BE2C (cell line): ENCODE data around the gene GOLGA3.

Experiments used
- DNase-seq: peaks from one replicate; pipeline ENCODE4 v3.0.0-alpha.2; 2020
- H3K27me3 ChIP-seq: fragments of 250-450 bp; sonication (Bioruptor Pico); 2 replicates; pipeline ENCODE4 v1.5.1; 2020; ENCODE audit warnings: mild to moderate bottlenecking
- H3K36me3 ChIP-seq: fragments of 250-450 bp; sonication (Bioruptor Pico); 2 replicates; pipeline ENCODE4 v1.5.1; 2020; ENCODE audit warnings: mild to moderate bottlenecking
- H3K4me1 ChIP-seq: fragments of 250-450 bp; sonication (Bioruptor Pico); 2 replicates; pipeline ENCODE4 v1.5.1; 2020
- H3K4me3 ChIP-seq: 2 replicates; pipeline ENCODE4 v1.5.1; 2011; ENCODE audit warnings: low read depth, low read length
- H3K9me3 ChIP-seq: fragments of 250-450 bp; sonication (Bioruptor Pico); 2 replicates; pipeline ENCODE4 v1.5.1; 2020
- TF ChIP-seq, protein P1 (sequence below): IDR thresholded peaks from 2 replicates; pipeline ENCODE4 v1.5.1; 2012; ENCODE audit warnings: mild to moderate bottlenecking, low read depth, low read length

The GOLGA3 gene

DNA sequence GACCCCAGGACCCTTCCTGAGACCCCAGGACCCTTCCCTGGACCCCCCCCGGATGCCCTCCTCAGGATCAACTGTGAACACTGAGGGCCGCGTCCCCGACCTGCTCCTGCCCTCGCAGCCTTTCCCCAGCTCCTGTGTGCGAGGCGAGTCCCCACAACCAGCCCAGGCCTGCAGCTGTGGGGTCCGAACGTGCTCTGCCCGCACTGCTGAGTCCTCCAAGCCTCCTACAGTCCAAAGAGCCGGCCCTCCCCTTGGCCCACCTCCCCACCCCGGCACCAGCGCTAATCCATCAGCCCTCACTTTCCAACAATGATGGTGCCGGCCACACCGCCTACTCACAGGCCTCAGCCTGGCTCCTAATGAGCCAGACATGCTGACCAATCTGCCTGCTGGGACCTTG, 40.8 kb downstream of the GOLGA3 start:
- Histone ChIP-seq H3K36me3 (peaks cover 53% of the 10 kb centered on the region), H3K27me3 (no peaks in the 10 kb centered on the region), H3K4me1 (no peaks in the 10 kb centered on the region), H3K4me3 (no peak overlapping the region), H3K9me3 (no peaks in the 10 kb centered on the region)
- no peak for DNase-seq
- TF ChIP-seq, protein P1, sequence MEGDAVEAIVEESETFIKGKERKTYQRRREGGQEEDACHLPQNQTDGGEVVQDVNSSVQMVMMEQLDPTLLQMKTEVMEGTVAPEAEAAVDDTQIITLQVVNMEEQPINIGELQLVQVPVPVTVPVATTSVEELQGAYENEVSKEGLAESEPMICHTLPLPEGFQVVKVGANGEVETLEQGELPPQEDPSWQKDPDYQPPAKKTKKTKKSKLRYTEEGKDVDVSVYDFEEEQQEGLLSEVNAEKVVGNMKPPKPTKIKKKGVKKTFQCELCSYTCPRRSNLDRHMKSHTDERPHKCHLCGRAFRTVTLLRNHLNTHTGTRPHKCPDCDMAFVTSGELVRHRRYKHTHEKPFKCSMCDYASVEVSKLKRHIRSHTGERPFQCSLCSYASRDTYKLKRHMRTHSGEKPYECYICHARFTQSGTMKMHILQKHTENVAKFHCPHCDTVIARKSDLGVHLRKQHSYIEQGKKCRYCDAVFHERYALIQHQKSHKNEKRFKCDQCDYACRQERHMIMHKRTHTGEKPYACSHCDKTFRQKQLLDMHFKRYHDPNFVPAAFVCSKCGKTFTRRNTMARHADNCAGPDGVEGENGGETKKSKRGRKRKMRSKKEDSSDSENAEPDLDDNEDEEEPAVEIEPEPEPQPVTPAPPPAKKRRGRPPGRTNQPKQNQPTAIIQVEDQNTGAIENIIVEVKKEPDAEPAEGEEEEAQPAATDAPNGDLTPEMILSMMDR, result no peak

DNA sequence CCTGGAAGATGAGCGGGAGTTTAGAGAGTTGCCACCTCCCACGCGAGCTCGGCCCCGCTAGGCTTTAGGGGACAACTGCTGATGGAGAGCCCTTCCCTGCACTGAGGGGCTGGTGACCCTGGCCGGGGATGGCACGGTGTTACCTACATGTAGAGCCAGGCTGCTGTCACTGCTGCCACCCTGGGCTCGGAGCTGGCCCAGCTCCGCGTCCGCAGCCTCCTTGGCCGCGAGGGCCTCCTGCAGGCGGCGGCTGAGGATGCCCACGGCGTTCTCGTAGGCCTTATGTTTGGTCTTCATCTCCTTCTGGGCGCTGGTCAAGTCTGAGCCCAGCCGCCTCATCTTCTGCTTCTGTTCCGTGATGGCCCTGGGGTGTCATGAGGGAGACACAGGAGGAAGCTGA, 42.5 kb downstream of the GOLGA3 start:
- Histone ChIP-seq H3K9me3 (no peaks in the 10 kb centered on the region), H3K4me1 (no peaks in the 10 kb centered on the region), H3K36me3 (peaks cover 59% of the 10 kb centered on the region), H3K4me3 (no peak overlapping the region), H3K27me3 (no peaks in the 10 kb centered on the region)
- TF ChIP-seq, protein P1, result no peak
- DNase-seq, result no peak

DNA sequence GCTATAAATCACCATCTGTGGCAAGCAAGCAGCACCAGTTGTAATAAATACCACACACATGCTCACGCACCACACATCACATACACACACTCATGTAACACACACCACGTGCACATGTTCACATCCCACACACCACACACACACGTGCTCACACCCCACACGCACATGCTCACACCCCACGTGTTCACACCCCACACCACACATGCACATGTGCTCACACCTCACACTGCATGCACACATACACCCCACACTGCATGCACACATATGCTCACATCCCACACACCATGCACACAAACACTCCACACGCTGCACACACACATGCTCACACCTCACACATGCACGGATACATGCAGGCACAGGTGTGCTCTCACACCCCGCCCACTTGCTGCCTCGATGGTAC, 44.1 kb downstream of the GOLGA3 start:
- no peaks in the 10 kb centered on the region for H3K4me1 ChIP-seq
- H3K4me3 ChIP-seq, result no peak overlapping the region
- TF ChIP-seq, protein P1, result no peak
- peaks cover 62% of the 10 kb centered on the region for H3K36me3 ChIP-seq
- no peaks in the 10 kb centered on the region for H3K27me3 ChIP-seq
- no peak for DNase-seq
- no peaks in the 10 kb centered on the region for H3K9me3 ChIP-seq

DNA sequence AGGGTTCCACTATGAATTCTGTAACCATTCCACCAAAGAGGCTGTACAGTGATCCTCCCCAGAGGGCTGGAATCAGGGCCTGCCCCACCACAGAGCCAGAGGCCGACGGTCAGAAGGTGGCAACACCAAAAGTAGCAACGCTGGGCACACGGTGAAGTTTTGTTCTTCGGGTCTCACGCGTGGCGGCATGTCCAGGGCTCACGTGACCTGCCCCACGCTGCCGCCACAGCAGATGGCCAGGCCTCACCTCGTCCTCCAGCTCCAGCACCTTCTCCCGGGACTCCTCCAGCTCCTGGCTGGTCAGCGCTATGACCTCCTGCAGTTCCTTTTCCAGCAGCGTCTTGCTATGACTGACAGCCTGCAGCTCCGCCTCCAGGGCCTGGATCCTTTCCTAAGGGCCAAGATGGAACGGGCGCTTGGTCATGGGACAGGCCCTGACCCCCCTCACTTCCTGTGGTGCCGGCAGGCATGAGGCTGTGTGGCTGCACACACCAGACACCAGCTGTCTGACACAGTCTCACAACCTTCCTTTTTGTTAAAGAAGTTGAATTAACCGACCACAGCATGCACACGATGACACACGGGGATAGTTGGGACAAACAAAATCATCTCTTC, 44.6 kb downstream of the GOLGA3 start:
- H3K36me3 ChIP-seq, result peaks cover 62% of the 10 kb centered on the region
- TF ChIP-seq, protein P1, result no peak
- no peaks in the 10 kb centered on the region for H3K4me1 ChIP-seq
- H3K9me3 ChIP-seq, result no peaks in the 10 kb centered on the region
- no peak for DNase-seq
- no peaks in the 10 kb centered on the region for H3K27me3 ChIP-seq
- H3K4me3 ChIP-seq, result no peak overlapping the region

DNA sequence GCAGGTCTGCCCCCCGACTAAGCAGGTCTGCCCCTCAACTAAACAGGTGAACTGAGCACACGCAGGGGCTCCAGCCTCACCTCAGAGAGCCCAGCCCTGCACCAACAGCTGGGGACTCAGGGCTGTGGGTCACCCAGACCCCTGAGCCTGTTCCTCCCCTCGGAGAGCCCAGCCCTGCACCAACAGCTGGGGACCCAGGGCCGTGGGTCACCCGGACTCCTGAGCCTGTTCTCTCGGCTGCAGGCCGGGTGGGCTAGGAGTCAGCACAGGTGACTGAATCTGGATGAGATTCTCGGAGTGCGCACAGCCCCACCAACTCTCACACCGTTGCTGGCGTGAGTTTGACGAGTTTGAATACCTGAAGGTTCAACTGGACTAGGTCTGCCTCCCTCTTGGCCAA, 46.7 kb downstream of the GOLGA3 start:
- no peak overlapping the region for H3K4me3 ChIP-seq
- no peaks in the 10 kb centered on the region for H3K9me3 ChIP-seq
- DNase-seq, result no peak
- TF ChIP-seq, protein P1, result no peak
- no peaks in the 10 kb centered on the region for H3K27me3 ChIP-seq
- no peaks in the 10 kb centered on the region for H3K4me1 ChIP-seq
- peaks cover 67% of the 10 kb centered on the region for H3K36me3 ChIP-seq

DNA sequence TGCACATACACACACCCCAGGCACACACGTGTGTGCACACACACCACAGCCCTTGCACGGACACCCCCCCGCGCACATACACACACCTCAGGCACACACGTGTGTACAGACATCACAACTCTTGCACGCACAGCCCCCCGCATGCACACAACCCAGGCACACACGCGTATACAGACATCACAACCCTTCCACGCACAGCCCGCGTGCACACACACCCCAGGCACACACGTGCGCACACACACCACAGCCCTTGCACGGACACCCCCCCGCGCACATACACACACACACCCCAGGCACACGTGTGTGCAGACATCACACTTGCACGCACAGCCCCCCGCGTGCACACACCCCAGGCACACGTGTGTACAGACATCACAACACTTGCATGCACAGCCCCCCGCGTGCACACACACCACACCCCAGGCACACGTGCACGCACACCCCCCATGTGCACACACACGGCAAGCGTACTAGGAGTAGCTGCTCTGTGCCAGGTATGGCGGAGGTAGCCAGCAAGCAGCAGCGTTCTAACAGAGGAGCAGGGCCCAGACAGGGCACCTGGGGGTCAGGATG, 48.8 kb downstream of the GOLGA3 start:
- TF ChIP-seq, protein P1, result no peak
- H3K4me3 ChIP-seq, result no peak overlapping the region
- H3K4me1 ChIP-seq, result no peaks in the 10 kb centered on the region
- no peak for DNase-seq
- H3K27me3 ChIP-seq, result no peaks in the 10 kb centered on the region
- H3K36me3 ChIP-seq, result peaks cover 72% of the 10 kb centered on the region
- no peaks in the 10 kb centered on the region for H3K9me3 ChIP-seq
